SK-N-SH treated with all-trans-retinoic acid at 6 μM for 48 hours (cell line): ENCODE results near the gene RBM38.

Source experiments
- ATAC-seq: fragments of 200-7000 bp; cut with Tn5 transposase; 3 replicates; pipeline ENCODE4 v1.9.1; 2020; ENCODE audit warnings: mild to moderate bottlenecking, moderate library complexity
- ARNTL ChIP-seq: fragments of 450-650 bp; formaldehyde crosslinking; IDR thresholded peaks from 2 replicates; pipeline ENCODE4 v1.5.0; 2020; ENCODE audit warnings: low read depth, mild to moderate bottlenecking, moderate library complexity, borderline replicate concordance
- BACH2 ChIP-seq: fragments of 250-450 bp; sonication (Bioruptor Pico); IDR thresholded peaks from 2 replicates; pipeline ENCODE4 v1.9.0; 2021; ENCODE audit warnings: mild to moderate bottlenecking, borderline replicate concordance
- CSDC2 ChIP-seq: fragments of 250-450 bp; sonication (Bioruptor Pico); IDR thresholded peaks from 2 replicates; pipeline ENCODE4 v1.5.0; 2020; ENCODE audit warnings: mild to moderate bottlenecking, moderate library complexity
- ESRRG ChIP-seq: fragments of 250-450 bp; sonication (Bioruptor Pico); IDR thresholded peaks from 2 replicates; pipeline ENCODE4 v1.6.1; 2021; ENCODE audit warnings: mild to moderate bottlenecking
- GLIS3 ChIP-seq: fragments of 250-450 bp; sonication (Bioruptor Pico); IDR thresholded peaks from 2 replicates; pipeline ENCODE4 v1.5.0; 2020; ENCODE audit warnings: mild to moderate bottlenecking, moderate library complexity
- ISL1 ChIP-seq: fragments of 250-450 bp; sonication (Bioruptor Pico); IDR thresholded peaks from 2 replicates; pipeline ENCODE4 v2.1.2; 2022; ENCODE audit warnings: mild to moderate bottlenecking, moderate library complexity
- OSR1 ChIP-seq: fragments of 250-450 bp; sonication (Bioruptor Pico); IDR thresholded peaks from 2 replicates; pipeline ENCODE4 v1.8.0; 2022; ENCODE audit warnings: moderate library complexity, mild to moderate bottlenecking, inconsistent platforms
- PPARA ChIP-seq: fragments of 250-450 bp; sonication (Bioruptor Pico); IDR thresholded peaks from 2 replicates; pipeline ENCODE4 v1.5.0; 2020; ENCODE audit warnings: mild to moderate bottlenecking, borderline replicate concordance
- RARB ChIP-seq: fragments of 250-450 bp; sonication (Bioruptor Pico); IDR thresholded peaks from 2 replicates; pipeline ENCODE4 v1.8.0; 2021; ENCODE audit warnings: mild to moderate bottlenecking, moderate library complexity
- SNAI2 ChIP-seq: fragments of 250-450 bp; sonication (Bioruptor Pico); IDR thresholded peaks from 2 replicates; pipeline ENCODE4 v1.5.0; 2020; ENCODE audit warnings: mild to moderate bottlenecking, moderate library complexity
- TCF4 ChIP-seq: fragments of 250-450 bp; sonication (Bioruptor Pico); IDR thresholded peaks from 2 replicates; pipeline ENCODE4 v1.8.0; 2021; ENCODE audit warnings: mild to moderate bottlenecking, moderate library complexity, borderline replicate concordance
- ZFP3 ChIP-seq: fragments of 250-450 bp; sonication (Bioruptor Pico); IDR thresholded peaks from 2 replicates; pipeline ENCODE4 v1.5.0; 2020; ENCODE audit warnings: mild to moderate bottlenecking, moderate library complexity
- ZFP30 ChIP-seq: fragments of 450-650 bp; formaldehyde crosslinking; IDR thresholded peaks from 2 replicates; pipeline ENCODE4 v1.5.0; 2022; ENCODE audit warnings: mild to moderate bottlenecking, moderate library complexity
- ZNF565 ChIP-seq: fragments of 450-650 bp; formaldehyde crosslinking; conservative IDR thresholded peaks from 2 replicates; pipeline ENCODE4 v1.5.0; 2020; ENCODE audit warnings: low read depth, mild to moderate bottlenecking, moderate library complexity
- ZNF70 ChIP-seq: fragments of 450-650 bp; formaldehyde crosslinking; IDR thresholded peaks from 2 replicates; pipeline ENCODE4 v1.5.0; 2020; ENCODE audit warnings: mild to moderate bottlenecking, moderate library complexity
- ZNF8 ChIP-seq: fragments of 450-650 bp; formaldehyde crosslinking; IDR thresholded peaks from 2 replicates; pipeline ENCODE4 v1.5.0; 2020; ENCODE audit warnings: mild to moderate bottlenecking, moderate library complexity
- TF ChIP-seq, protein P1 (sequence below): fragments of 250-450 bp; sonication (Bioruptor Pico); IDR thresholded peaks from 2 replicates; pipeline ENCODE4 v1.5.1; 2021; ENCODE audit warnings: mild to moderate bottlenecking, moderate library complexity
- TF ChIP-seq, protein P2 (sequence below): fragments of 250-450 bp; sonication (Bioruptor Pico); IDR thresholded peaks from 2 replicates; pipeline ENCODE4 v1.8.0; 2020; ENCODE audit warnings: mild to moderate bottlenecking, moderate library complexity, borderline replicate concordance
- TF ChIP-seq, protein P3 (sequence below): fragments of 250-450 bp; sonication (Bioruptor Pico); IDR thresholded peaks from 2 replicates; pipeline ENCODE4 v1.5.1; 2020; ENCODE audit warnings: low read depth, mild to moderate bottlenecking, moderate library complexity
- TF ChIP-seq, protein P4 (sequence below): fragments of 250-450 bp; sonication (Bioruptor Pico); IDR thresholded peaks from 2 replicates; pipeline ENCODE4 v1.5.0; 2020; ENCODE audit warnings: mild to moderate bottlenecking, moderate library complexity
- TF ChIP-seq, protein P5 (sequence below): fragments of 250-450 bp; sonication (Bioruptor Pico); IDR thresholded peaks from 2 replicates; pipeline ENCODE4 v1.8.0; 2021; ENCODE audit warnings: low read depth, mild to moderate bottlenecking, moderate library complexity, borderline replicate concordance

RBM38 gene

DNA sequence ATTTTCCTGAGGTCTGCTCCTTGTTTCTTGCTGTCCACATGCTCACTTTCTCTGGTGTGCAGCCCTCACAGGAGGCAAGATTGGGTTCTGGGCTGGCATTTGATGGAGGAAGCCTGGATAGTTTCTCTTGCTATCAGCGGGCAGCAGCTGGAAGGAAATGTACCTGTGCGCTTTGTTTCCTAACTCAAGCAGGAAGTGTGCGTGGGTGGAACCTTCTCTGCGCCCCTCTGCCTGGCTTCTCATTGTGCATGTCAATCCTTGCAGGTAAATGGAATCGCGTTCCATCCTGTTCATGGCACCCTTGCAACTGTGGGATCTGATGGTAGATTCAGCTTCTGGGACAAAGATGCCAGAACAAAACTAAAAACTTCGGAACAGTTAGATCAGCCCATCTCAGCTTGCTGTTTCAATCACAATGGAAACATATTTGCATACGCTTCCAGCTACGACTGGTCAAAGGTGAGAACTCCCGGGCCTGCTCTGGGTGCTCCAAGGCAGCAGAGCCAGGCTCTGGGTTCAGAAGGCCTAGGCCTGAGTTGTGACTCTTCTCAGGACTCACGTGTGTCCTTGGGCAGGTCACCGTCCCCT, 16.8 kb upstream of the RBM38 start:
- ATAC-seq = no peak

DNA sequence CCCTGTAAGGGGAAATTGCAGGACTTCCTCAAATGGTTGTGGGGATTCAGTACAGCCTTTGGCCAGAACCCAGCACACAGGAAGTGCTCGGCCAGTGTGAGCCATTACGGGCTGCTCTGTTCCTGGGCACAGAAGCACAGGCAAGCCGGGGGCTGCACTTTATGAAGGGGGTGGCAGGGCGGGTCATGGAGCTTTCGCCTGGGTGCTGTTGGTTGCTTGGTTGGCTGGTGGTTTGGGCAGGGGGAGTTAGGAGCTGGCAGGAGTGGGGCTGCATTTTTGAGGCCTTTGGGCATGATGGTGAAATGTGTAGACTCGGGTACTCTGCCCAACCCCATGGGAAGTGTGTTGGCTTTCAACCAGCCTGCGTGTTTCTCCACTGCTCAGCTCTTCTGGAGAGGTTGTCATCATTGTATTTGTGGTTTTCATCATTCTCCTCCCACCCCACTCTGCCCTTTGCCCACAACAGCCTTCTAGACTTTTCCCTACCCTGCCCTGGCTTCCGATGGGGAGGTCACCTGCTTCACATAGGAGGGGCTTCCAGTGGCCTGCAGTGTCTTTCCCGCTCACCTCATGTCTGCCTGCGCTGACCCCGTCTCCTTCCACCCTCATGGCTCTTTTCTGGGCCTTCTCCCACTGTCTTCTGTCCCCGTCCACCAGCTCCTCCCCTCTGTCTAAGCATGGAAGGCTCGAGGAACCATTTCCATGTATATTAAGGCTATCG, 16.1 kb upstream of the RBM38 start:
- TF ChIP-seq, protein P1, sequence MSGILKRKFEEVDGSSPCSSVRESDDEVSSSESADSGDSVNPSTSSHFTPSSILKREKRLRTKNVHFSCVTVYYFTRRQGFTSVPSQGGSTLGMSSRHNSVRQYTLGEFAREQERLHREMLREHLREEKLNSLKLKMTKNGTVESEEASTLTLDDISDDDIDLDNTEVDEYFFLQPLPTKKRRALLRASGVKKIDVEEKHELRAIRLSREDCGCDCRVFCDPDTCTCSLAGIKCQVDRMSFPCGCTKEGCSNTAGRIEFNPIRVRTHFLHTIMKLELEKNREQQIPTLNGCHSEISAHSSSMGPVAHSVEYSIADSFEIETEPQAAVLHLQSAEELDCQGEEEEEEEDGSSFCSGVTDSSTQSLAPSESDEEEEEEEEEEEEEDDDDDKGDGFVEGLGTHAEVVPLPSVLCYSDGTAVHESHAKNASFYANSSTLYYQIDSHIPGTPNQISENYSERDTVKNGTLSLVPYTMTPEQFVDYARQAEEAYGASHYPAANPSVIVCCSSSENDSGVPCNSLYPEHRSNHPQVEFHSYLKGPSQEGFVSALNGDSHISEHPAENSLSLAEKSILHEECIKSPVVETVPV (CRISPR knock-in tag) = no peak
- TF ChIP-seq PPARA (CRISPR knock-in tag) (no peak), RARB (CRISPR knock-in tag) (no peak), ZNF8 (CRISPR knock-in tag) (no peak), BACH2 (no peak), ZFP30 (no peak), ZNF565 (no peak), ZFP3 (no peak), TCF4 (CRISPR knock-in tag) (no peak), GLIS3 (CRISPR knock-in tag) (no peak), CSDC2 (CRISPR knock-in tag) (no peak), ZNF70 (CRISPR knock-in tag) (no peak), OSR1 (CRISPR knock-in tag) (no peak), ESRRG (CRISPR knock-in tag) (no peak), ARNTL (no peak)
- TF ChIP-seq, protein P2, sequence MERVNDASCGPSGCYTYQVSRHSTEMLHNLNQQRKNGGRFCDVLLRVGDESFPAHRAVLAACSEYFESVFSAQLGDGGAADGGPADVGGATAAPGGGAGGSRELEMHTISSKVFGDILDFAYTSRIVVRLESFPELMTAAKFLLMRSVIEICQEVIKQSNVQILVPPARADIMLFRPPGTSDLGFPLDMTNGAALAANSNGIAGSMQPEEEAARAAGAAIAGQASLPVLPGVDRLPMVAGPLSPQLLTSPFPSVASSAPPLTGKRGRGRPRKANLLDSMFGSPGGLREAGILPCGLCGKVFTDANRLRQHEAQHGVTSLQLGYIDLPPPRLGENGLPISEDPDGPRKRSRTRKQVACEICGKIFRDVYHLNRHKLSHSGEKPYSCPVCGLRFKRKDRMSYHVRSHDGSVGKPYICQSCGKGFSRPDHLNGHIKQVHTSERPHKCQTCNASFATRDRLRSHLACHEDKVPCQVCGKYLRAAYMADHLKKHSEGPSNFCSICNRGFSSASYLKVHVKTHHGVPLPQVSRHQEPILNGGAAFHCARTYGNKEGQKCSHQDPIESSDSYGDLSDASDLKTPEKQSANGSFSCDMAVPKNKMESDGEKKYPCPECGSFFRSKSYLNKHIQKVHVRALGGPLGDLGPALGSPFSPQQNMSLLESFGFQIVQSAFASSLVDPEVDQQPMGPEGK (CRISPR knock-in tag) = no peak
- TF ChIP-seq, protein P3, sequence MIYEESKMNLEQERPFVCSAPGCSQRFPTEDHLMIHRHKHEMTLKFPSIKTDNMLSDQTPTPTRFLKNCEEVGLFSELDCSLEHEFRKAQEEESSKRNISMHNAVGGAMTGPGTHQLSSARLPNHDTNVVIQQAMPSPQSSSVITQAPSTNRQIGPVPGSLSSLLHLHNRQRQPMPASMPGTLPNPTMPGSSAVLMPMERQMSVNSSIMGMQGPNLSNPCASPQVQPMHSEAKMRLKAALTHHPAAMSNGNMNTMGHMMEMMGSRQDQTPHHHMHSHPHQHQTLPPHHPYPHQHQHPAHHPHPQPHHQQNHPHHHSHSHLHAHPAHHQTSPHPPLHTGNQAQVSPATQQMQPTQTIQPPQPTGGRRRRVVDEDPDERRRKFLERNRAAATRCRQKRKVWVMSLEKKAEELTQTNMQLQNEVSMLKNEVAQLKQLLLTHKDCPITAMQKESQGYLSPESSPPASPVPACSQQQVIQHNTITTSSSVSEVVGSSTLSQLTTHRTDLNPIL (CRISPR knock-in tag) = no peak
- TF ChIP-seq, protein P4, sequence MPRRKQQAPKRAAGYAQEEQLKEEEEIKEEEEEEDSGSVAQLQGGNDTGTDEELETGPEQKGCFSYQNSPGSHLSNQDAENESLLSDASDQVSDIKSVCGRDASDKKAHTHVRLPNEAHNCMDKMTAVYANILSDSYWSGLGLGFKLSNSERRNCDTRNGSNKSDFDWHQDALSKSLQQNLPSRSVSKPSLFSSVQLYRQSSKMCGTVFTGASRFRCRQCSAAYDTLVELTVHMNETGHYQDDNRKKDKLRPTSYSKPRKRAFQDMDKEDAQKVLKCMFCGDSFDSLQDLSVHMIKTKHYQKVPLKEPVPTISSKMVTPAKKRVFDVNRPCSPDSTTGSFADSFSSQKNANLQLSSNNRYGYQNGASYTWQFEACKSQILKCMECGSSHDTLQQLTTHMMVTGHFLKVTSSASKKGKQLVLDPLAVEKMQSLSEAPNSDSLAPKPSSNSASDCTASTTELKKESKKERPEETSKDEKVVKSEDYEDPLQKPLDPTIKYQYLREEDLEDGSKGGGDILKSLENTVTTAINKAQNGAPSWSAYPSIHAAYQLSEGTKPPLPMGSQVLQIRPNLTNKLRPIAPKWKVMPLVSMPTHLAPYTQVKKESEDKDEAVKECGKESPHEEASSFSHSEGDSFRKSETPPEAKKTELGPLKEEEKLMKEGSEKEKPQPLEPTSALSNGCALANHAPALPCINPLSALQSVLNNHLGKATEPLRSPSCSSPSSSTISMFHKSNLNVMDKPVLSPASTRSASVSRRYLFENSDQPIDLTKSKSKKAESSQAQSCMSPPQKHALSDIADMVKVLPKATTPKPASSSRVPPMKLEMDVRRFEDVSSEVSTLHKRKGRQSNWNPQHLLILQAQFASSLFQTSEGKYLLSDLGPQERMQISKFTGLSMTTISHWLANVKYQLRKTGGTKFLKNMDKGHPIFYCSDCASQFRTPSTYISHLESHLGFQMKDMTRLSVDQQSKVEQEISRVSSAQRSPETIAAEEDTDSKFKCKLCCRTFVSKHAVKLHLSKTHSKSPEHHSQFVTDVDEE (CRISPR knock-in tag) = no peak
- no peak for ATAC-seq

More for the DNA sequence above, 16.8 kb upstream of the RBM38 start:
- TF ChIP-seq TCF4 (CRISPR knock-in tag) = no peak
- no peak for TF ChIP-seq SNAI2 (CRISPR knock-in tag)

DNA sequence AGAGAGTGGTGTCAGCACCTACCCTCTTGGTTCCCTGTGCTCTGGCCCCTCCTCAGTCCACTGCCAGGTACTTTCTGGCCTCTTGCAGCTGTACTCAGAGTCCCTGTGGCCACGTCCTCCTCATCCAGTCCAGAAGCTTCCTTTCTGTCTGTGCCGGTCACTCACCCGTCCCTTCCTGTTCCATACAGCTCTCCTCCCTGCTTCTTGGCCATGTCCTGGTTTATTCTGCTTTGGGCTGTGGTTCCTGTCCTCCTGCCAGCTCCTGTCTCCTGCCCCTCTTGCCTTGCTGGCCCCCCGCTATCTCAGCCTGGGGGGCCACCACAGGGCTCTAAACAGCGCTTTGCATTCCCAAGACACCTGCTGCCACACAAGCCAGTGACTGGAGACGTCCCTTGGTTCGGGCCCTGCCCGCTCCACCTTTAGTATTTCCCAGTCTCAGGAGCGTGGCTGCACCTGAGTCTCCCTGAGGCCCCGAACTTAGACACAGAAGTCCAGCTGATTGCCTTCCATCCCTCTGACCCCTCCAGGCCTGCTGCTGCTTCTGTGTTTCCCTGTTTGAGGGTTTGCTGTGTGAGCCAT, 15.5 kb upstream of the RBM38 start:
- TF ChIP-seq CSDC2 (CRISPR knock-in tag) = no peak
- TF ChIP-seq ZNF70 (CRISPR knock-in tag) = no peak
- no peak for ATAC-seq

DNA sequence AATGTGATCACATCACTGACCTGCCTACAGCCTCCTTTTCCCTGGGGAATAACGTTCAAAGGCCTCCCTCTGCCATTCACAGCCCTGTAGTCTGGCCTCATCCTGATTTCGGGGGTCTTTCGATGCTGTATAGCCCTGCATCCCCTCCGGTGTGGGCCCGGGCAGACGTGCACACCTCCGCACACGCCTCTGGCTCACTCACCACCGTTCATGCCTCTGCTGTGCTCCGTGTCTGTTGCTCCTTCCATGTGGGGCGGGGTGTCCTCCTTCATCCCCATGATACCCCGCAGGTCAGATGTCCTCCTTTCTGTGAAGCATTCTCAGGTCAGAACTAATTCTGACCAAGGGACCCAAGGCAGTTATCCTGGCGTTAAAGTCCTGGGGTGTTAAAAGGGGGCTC, 13.8 kb upstream of the RBM38 start:
- ATAC-seq = no peak
- TF ChIP-seq OSR1 (CRISPR knock-in tag) (no peak), GLIS3 (CRISPR knock-in tag) (no peak), ZNF565 (no peak), ARNTL (no peak), RARB (CRISPR knock-in tag) (no peak), ISL1 (CRISPR knock-in tag) (no peak), ZFP30 (no peak)
- TF ChIP-seq, protein P4 (CRISPR knock-in tag) = no peak
- TF ChIP-seq, protein P5, sequence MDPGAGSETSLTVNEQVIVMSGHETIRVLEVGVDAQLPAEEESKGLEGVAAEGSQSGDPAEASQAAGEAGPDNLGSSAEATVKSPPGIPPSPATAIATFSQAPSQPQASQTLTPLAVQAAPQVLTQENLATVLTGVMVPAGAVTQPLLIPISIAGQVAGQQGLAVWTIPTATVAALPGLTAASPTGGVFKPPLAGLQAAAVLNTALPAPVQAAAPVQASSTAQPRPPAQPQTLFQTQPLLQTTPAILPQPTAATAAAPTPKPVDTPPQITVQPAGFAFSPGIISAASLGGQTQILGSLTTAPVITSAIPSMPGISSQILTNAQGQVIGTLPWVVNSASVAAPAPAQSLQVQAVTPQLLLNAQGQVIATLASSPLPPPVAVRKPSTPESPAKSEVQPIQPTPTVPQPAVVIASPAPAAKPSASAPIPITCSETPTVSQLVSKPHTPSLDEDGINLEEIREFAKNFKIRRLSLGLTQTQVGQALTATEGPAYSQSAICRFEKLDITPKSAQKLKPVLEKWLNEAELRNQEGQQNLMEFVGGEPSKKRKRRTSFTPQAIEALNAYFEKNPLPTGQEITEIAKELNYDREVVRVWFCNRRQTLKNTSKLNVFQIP (CRISPR knock-in tag) = no peak
- TF ChIP-seq, protein P1 (CRISPR knock-in tag) = no peak
